Body of pancreas (tissue), 4 donors: Measurements from ENCODE around the gene SLC1A2. TPM values are rescaled to one million over a fixed set of nuclear protein-coding genes. Genes with fewer than 3 reads are reported as not detected.

Source experiments
- ATAC-seq: fragments of 150-250 bp; one replicate; pipeline ENCODE4 v1.9.1; 2016
- DNase-seq, 4 donors: peaks; one replicate each; pipeline ENCODE4 v3.0.0-alpha.2; 2019
- H3K27ac ChIP-seq, 4 donors: fragments of 200-600 bp; sonication (generic); 1 replicate in 3 of 4; 2 replicates in 1 of 4; pipeline versions ENCODE4 v1.5.1 to v1.6.1; 2016 to 2019; ENCODE audit warnings: mild to moderate bottlenecking in 1 of 4, mixed read lengths in 1 of 4, moderate library complexity in 1 of 4
- H3K27me3 ChIP-seq, 2 donors: fragments of 200-600 bp; sonication (generic); one replicate each; pipeline ENCODE4 v1.6.0; 2016; ENCODE audit warnings: mild to moderate bottlenecking in 1 of 2
- H3K36me3 ChIP-seq, 2 donors: fragments of 200-600 bp; sonication (generic); replicated peaks in 1 of 2; 2 replicates each; pipeline ENCODE4 v1.5.1; 2016; ENCODE audit warnings: low read depth in 2 of 2; ENCODE audit not compliant: insufficient read depth in 1 of 2
- H3K4me1 ChIP-seq: fragments of 200-600 bp; sonication (generic); one replicate; pipeline ENCODE4 v1.6.0; 2016
- H3K4me3 ChIP-seq, 2 donors: fragments of 200-600 bp; sonication (generic); 1 replicate in 1 of 2; 2 replicates in 1 of 2; pipeline ENCODE4 v1.5.1; 2016 to 2019
- H3K9me3 ChIP-seq, 3 donors: fragments of 200-600 bp; sonication (generic); 1 replicate in 2 of 3; 2 replicates in 1 of 3; pipeline ENCODE4 v1.5.1; 2016
- POLR2A ChIP-seq, 3 donors: fragments of 450-650 bp; IDR thresholded peaks; one replicate each; pipeline ENCODE4 v1.6.1; 2016; ENCODE audit warnings: antibody characterized with exemption in 3 of 3, mild to moderate bottlenecking in 2 of 3
- WGBS, 2 donors: methylation state at CpG; one replicate each; pipeline ENCODE4 v1.1.5; 2017; 5-methylcytosine and 5-hydroxymethylcytosine counted together
- intact Hi-C: fragments of 100-400 bp; cut with DNase I; formaldehyde crosslinking; loops from one replicate; pipeline ENCODE4 v1.15.1; 2023
- total RNA-seq, 2 donors: library from RNA; depleted of rRNA; stranded (reverse); fragments of >200 nt; gene quantifications; one replicate each; pipeline ENCODE4 v1.1.0, GENCODE V29; 2016
- TF ChIP-seq, protein P1 (sequence below), 7 experiments: fragments of 450-650 bp in 4 of 7; fragments of 200-600 bp in 3 of 7; sonication (generic) in 3 of 7; IDR thresholded peaks; one replicate each; pipeline ENCODE4 v1.5.1; 2016 to 2019; ENCODE audit warnings: antibody characterized with exemption in 7 of 7

SLC1A2 gene
- total RNA-seq, 2 donors from 2014 or later: 23.1 to 73.7 TPM

DNA sequence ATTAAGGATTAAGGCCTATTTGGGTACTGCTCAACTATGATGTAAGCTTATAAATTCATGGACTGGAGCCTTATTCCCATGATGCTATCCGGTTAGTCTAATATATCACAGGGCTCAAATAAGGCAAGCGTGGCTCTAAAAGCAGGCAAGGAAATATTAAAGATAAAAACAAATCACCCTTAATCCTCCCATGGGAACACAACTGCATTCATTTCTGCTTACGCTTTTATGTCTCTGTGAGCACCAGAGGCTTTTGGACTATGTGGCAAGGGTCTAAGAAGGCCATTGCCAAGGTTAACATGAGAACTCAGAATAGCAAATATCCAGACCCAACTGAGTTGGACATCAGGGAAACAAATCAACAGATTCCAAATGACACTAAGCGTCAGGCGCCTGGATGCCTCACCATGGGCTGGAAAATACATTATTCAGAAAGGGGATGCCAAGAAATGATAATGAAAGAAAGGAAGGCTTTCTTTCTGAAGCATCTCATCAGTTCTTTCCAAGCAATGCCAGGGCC, 138.1 kb downstream of the SLC1A2 start:
- DNase-seq: no peak
- Histone ChIP-seq H3K9me3 (no peaks in the 10 kb centered on the region), H3K36me3 (peaks cover 0 to 2% of the 10 kb centered on the region in 2 donors), H3K27ac (peak overlapping the region in 1 of 4 donors; percentile 11), H3K27me3 (no peaks in the 10 kb centered on the region), H3K4me3 (no peak overlapping the region), H3K4me1 (peaks cover 26% of the 10 kb centered on the region)
- intact Hi-C loops: no loop called here
- TF ChIP-seq, protein P1, sequence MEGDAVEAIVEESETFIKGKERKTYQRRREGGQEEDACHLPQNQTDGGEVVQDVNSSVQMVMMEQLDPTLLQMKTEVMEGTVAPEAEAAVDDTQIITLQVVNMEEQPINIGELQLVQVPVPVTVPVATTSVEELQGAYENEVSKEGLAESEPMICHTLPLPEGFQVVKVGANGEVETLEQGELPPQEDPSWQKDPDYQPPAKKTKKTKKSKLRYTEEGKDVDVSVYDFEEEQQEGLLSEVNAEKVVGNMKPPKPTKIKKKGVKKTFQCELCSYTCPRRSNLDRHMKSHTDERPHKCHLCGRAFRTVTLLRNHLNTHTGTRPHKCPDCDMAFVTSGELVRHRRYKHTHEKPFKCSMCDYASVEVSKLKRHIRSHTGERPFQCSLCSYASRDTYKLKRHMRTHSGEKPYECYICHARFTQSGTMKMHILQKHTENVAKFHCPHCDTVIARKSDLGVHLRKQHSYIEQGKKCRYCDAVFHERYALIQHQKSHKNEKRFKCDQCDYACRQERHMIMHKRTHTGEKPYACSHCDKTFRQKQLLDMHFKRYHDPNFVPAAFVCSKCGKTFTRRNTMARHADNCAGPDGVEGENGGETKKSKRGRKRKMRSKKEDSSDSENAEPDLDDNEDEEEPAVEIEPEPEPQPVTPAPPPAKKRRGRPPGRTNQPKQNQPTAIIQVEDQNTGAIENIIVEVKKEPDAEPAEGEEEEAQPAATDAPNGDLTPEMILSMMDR (IDR thresholded peaks at IDR 0.05): no peak
- no peak for TF ChIP-seq POLR2A (IDR thresholded peaks at IDR 0.05)
- 88 to 91% methylated on average over 5 of the region's 5 CpGs for WGBS, 2 donors
- no peak for ATAC-seq

DNA sequence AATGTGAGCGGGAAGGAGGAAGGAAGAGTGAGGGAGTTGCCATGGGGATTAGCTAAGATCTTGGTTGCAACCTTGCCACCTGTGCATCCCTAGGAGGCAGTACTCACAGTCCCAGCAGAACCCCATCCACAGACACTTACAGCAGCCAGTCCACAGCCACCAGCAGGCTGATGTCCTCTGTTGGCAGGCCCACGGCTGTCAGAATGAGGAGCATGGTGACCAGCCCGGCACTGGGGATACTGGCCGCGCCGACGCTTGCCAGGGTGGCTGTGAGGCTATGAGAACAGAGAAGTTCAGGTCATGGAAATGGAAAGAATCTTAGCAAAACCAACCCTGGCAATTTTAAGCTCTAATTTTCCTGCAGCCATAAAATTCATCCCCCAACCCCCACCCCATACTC, 138.6 kb downstream of the SLC1A2 start:
- Histone ChIP-seq H3K4me1 (peaks cover 31% of the 10 kb centered on the region), H3K9me3 (no peaks in the 10 kb centered on the region), H3K27ac (no peak overlapping the region), H3K4me3 (no peak overlapping the region), H3K36me3 (peaks cover 0 to 2% of the 10 kb centered on the region in 2 donors), H3K27me3 (no peaks in the 10 kb centered on the region)
- intact Hi-C loops: no loop called here
- 95 to 96% methylated on average over 1 to 7 of the region's 7 CpGs for WGBS, 2 donors
- no peak for DNase-seq
- ATAC-seq: no peak
- TF ChIP-seq POLR2A (IDR thresholded peaks at IDR 0.05): no peak
- TF ChIP-seq, protein P1 (IDR thresholded peaks at IDR 0.05): no peak

DNA sequence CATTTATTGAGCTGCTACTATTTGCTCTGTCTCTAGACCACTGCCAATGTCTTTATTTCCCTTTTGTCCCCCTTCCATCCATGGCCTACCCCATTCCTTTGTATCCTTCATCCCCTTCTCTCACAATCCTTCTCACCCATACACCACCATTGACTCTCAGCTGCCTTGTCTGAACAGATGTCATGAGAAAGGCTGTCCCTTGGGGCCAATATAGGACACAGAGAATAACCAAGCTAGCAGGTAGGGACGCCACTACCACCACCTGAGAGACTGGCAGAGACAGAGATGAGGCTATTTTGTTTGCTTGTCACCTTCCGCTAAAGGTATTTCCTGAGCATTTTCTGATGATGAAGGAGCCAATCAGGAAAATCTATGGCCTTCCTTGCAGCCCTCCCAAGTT, 141.5 kb downstream of the SLC1A2 start:
- intact Hi-C loops: no loop called here
- H3K36me3 ChIP-seq: no peaks in the 10 kb centered on the region
- no peak for DNase-seq
- no peak for ATAC-seq
- no peak overlapping the region for H3K27ac ChIP-seq
- peaks cover 60% of the 10 kb centered on the region for H3K4me1 ChIP-seq
- no peak overlapping the region for H3K4me3 ChIP-seq
- H3K9me3 ChIP-seq: no peaks in the 10 kb centered on the region
- no peaks in the 10 kb centered on the region for H3K27me3 ChIP-seq
- WGBS, 2 donors: 92 to 98% methylated on average over 2 of the region's 2 CpGs
- TF ChIP-seq, protein P1 (IDR thresholded peaks at IDR 0.05): no peak
- TF ChIP-seq POLR2A (IDR thresholded peaks at IDR 0.05): no peak

DNA sequence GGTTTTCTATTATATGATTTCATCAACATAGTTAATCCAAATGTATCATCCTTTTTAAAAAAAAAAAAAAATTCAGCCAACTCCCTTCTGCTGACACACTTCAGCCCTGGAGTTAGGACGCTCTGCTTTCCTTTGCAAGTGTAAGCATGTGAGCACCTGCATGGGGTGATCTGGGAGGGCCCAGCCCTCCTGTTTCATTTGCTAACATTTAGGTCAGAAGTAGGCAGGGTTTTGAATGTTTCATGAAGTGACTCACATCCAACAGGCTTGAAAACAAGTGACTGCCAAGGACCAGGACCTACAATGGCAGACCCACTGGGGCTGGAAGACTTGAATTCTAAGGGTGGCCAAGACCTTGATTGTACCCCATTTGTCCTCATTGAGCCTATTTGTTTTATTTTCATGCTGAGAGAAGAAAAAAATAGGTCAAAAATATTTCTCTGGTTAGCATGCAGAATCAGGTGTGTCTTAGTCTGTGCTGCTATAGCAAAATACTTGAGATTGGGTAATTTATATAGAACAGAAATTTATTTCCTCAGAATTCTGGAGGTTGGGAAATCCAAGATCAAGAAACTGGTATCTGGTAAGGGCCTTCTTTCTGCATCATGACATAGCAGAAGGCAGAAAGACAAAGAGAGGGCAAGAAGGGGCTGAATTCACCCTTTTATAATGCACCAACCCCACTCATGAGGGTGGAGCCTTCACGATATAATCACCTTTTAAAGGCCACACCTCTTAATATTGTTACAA, 142.8 kb downstream of the SLC1A2 start:
- Histone ChIP-seq H3K36me3 (no peaks in the 10 kb centered on the region), H3K9me3 (no peaks in the 10 kb centered on the region), H3K27me3 (no peaks in the 10 kb centered on the region), H3K4me3 (no peak overlapping the region), H3K27ac (peak overlapping the region; percentile 78 to 97 (median 90)), H3K4me1 (peaks cover 56% of the 10 kb centered on the region)
- TF ChIP-seq, protein P1 (IDR thresholded peaks at IDR 0.05): no peak
- peak in 2 of 3 donors; percentile 32 to 37 for TF ChIP-seq POLR2A (IDR thresholded peaks at IDR 0.05)
- 66 to 67% methylated on average over 2 of the region's 2 CpGs for WGBS, 2 donors
- intact Hi-C loops: no loop called here
- ATAC-seq (peak; percentile 68), DNase-seq (peak; percentile 51 to 84 (median 72))
